Hepatocyte (in vitro differentiated cells): ENCODE results near the gene DDR1.

Experiments used
- CTCF ChIP-seq: fragments of 200-600 bp; sonication (generic); IDR thresholded peaks from 2 replicates; pipeline ENCODE4 v1.5.1; 2016; ENCODE audit warnings: antibody characterized with exemption, mild to moderate bottlenecking; ENCODE audit not compliant: poor library complexity
- EZH2 ChIP-seq: fragments of 200-600 bp; sonication (generic); IDR thresholded peaks from 2 replicates; pipeline ENCODE4 v1.6.1; 2016; ENCODE audit warnings: antibody characterized with exemption, mild to moderate bottlenecking, borderline replicate concordance
- EZH2phosphoT487 ChIP-seq: fragments of 200-600 bp; sonication (generic); IDR thresholded peaks from one replicate; pipeline ENCODE4 v1.6.1; 2018; ENCODE audit warnings: antibody characterized with exemption, mild to moderate bottlenecking, low read depth, moderate library complexity; ENCODE audit not compliant: unreplicated experiment, severe bottlenecking

- TF ChIP-seq CTCF (no peak), EZH2phosphoT487 (no peak), EZH2 (no peak)
Observed at GRCh38 chr6:30891816-30892538, 7.7 kb downstream of the DDR1 start.
